HL-60/S4 treated with phorbol 12-myristate 13-acetate at 8.2 ng/mL for 4 days and 3 days (cell line): ENCODE results near the gene WDR20.
"Not testable (repeated sequence)": the region's sequence is repeated elsewhere in the genome, so short reads cannot be mapped to it uniquely, and the experiment has no call there.

Source experiments
- in situ Hi-C: fragments of 300-500 bp; cut with MboI; formaldehyde crosslinking; loops from 2 replicates; pipeline ENCODE4 v1.15.0; 2022; ENCODE audit warnings: low sequenced_read_pairs

WDR20 gene

GRCh38 chr14:102126807-102127455 lies 12.8 kb upstream of the WDR20 start:
- in situ Hi-C loops = no loop called here

- in situ Hi-C loops = no loop called here
Observed at GRCh38 chr14:102131741-102132140, 8.0 kb upstream of the WDR20 start.

- in situ Hi-C loops = not testable (repeated sequence)
Observed at GRCh38 chr14:102134021-102134420, 5.7 kb upstream of the WDR20 start.

- in situ Hi-C loops = not testable (repeated sequence)
Observed at GRCh38 chr14:102134719-102135118, 5.0 kb upstream of the WDR20 start.

GRCh38 chr14:102135456-102135855 lies 4.2 kb upstream of the WDR20 start:
- in situ Hi-C loops = not testable (repeated sequence)

- in situ Hi-C loops = no loop called here
Observed at GRCh38 chr14:102138535-102138934, 1.2 kb upstream of the WDR20 start.

- in situ Hi-C loops = no loop called here
Observed at GRCh38 chr14:102138961-102139285, 774 bp upstream of the WDR20 start.

GRCh38 chr14:102140027-102140749 lies 491 bp downstream of the WDR20 start:
- in situ Hi-C loops = no loop called here

- in situ Hi-C loops = no loop called here
Observed at GRCh38 chr14:102140750-102141145, 1.1 kb downstream of the WDR20 start.

- in situ Hi-C loops = no loop called here
Observed at GRCh38 chr14:102141797-102142196, 2.1 kb downstream of the WDR20 start.

- in situ Hi-C loops = no loop called here
Observed at GRCh38 chr14:102144914-102145313, 5.2 kb downstream of the WDR20 start.

GRCh38 chr14:102145395-102145794 lies 5.7 kb downstream of the WDR20 start:
- in situ Hi-C loops = no loop called here

- in situ Hi-C loops = no loop called here
Observed at GRCh38 chr14:102146423-102146822, 6.7 kb downstream of the WDR20 start.

- in situ Hi-C loops = no loop called here
Observed at GRCh38 chr14:102150083-102150482, 10.4 kb downstream of the WDR20 start.

- in situ Hi-C loops = no loop called here
Observed at GRCh38 chr14:102150744-102151143, 11.0 kb downstream of the WDR20 start.

GRCh38 chr14:102151411-102151810 lies 11.7 kb downstream of the WDR20 start:
- in situ Hi-C loops = not testable (repeated sequence)

GRCh38 chr14:102154121-102154520 lies 14.4 kb downstream of the WDR20 start:
- in situ Hi-C loops = no loop called here

GRCh38 chr14:102154821-102155549 lies 15.3 kb downstream of the WDR20 start:
- in situ Hi-C loops = no loop called here

GRCh38 chr14:102157346-102157745 lies 17.6 kb downstream of the WDR20 start:
- in situ Hi-C loops = no loop called here

GRCh38 chr14:102158797-102159196 lies 19.1 kb downstream of the WDR20 start:
- in situ Hi-C loops = no loop called here

- in situ Hi-C loops = no loop called here
Observed at GRCh38 chr14:102159841-102160240, 20.1 kb downstream of the WDR20 start.

GRCh38 chr14:102162487-102162886 lies 22.8 kb downstream of the WDR20 start:
- in situ Hi-C loops = no loop called here
